GOT3 (cell line): Measurements from ENCODE around the gene MTG1.
"Not testable (repeated sequence)": the region's sequence is repeated elsewhere in the genome, so short reads cannot be mapped to it uniquely, and the experiment has no call there.

ENCODE experiments used
- DNase-seq: peaks from one replicate; lab custom pipeline; 2025; ENCODE audit warnings: mixed read lengths; lab: John Stamatoyannopoulos, UW

Gene MTG1

GRCh38 chr10:133378251-133379096, 15.5 kb upstream of the MTG1 start:
- DNase-seq = no peak

DNA sequence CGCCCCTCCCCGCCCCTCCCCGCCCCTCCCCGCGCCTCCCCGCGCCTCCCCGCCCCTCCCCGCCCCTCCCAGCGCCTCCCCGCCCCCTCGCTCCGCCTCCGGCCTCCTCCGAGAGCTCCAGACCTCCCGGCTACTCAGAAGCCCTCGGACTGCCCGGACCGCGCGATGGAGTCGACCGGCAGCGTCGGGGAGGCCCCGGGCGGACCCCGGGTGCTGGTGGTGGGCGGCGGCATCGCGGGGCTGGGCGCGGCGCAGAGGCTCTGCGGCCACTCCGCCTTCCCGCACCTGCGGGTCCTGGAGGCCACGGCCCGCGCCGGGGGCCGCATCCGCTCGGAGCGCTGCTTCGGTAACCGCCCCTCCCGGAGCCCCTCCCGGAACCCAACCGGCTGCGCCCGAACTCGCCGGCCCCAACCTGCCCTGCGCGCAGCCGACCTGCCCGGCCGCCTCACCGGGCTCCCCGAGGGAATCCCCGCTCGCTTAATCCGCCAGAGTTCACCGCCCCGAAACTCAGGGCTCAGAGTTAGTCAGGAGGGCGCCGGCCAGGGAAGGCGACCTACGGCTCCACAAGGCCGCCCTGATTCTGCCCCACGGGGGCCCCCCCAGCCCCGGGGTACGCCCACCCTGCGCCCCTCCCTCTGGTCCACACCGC, 14.7 kb upstream of the MTG1 start, which contains the start of gene PAOX:
PAOX (plus strand) TSS at position 111 of the 649 bp plus-strand sequence; CDS start at position 166, 55 bp downstream.
- no peak for DNase-seq

GRCh38 chr10:133379801-133380666, 13.9 kb upstream of the MTG1 start:
- DNase-seq = no peak

DNA sequence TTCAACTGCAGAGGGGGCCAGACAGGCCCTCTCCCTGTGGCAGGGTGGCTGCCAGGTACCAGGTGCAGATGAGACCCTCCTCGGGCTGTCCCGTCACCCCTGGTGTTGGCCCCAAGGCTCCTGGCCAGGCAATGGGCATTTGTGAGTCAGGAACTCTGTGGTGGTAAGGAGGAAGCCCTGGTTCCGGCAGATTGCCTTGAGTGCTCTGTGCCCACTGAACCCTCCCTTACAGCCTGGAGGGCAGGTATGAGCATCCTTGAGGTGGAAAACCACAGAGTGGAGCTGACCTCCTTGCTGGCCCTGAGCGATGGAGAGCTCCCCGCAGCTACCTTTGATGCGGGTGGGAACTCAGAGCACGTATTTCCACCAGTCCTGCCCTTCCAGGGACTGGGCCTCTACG, 12.9 kb upstream of the MTG1 start:
- no peak for DNase-seq

GRCh38 chr10:133383551-133383950, 10.4 kb upstream of the MTG1 start:
- no peak for DNase-seq

GRCh38 chr10:133384071-133384470, 9.9 kb upstream of the MTG1 start:
- no peak for DNase-seq

- no peak for DNase-seq
Observed at GRCh38 chr10:133385214-133385613, 8.7 kb upstream of the MTG1 start.

GRCh38 chr10:133386951-133387350, 7.0 kb upstream of the MTG1 start:
- not testable (repeated sequence) for DNase-seq

DNA sequence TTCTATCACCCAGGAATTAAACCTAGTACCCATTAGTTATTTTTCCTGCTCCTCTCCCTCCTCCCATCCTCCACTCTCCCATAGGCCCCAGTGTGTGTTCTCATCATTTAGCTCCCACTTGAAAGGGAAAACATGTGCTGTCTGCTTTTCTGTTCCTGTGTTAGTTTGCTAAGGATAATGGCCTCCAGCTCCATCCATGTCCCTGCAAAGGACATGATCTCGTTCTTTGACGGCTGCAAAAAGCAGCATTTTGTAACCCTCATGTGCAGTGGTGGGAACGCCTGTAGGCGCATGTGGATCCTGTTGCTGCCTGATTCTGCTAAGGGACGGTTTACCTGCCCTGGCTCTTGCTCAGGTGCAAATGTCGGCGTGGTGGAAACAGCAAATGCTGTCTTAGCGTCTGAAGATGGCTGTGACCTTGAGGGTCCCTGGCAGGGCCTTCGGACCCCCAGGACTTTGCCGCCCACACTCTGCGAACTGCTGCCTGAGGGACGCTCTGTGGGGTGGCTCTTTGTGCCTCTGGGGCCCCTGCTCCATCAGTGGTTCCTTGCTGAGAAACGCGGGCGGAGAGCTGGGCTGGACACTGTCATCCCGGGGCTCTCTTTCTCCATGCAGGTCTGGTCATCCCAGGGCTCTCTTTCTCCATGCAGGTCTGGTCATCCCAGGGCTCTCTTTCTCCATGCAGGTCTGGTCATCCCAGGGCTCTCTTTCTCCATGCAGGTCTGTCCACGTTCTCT, 5.6 kb upstream of the MTG1 start:
- DNase-seq = no peak

DNA sequence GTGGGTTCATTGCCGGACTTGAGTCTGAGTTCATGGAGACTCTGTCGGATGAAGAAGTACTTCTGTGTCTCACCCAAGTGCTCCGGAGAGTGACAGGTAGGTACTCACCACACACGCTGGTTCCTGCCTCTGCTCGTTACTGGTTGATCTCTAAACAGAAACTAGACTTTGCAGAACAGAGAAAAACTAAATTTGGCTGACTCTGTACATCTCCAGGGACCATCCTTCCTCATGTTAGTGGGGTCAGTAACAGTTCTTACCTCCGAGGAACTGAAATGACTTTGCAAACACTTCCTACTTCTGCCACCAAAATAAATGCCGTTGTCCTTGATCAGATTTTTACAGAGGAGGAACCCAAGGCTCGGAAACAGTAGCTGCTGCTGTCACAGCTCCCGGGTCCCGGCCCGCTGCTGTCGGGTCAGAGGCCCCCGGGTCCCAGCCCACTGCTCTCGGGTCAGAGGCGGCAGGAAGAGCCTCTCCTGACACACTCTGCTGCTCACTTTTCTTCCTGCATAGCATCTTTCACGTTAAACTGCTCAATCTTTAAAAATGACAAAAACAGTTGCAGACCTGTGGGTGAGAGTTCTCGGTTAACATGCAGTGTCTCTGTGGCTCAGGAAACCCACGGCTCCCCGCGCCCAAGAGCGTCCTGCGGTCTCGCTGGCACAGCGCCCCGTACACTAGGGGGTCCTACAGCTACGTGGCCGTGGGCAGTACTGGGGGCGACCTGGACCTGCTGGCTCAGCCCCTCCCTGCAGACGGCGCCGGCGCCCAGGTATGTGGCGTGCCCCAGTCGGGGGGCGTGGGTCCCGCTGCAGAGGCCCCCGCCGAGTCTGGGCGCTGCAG, 4.8 kb upstream of the MTG1 start:
- DNase-seq = no peak

DNA sequence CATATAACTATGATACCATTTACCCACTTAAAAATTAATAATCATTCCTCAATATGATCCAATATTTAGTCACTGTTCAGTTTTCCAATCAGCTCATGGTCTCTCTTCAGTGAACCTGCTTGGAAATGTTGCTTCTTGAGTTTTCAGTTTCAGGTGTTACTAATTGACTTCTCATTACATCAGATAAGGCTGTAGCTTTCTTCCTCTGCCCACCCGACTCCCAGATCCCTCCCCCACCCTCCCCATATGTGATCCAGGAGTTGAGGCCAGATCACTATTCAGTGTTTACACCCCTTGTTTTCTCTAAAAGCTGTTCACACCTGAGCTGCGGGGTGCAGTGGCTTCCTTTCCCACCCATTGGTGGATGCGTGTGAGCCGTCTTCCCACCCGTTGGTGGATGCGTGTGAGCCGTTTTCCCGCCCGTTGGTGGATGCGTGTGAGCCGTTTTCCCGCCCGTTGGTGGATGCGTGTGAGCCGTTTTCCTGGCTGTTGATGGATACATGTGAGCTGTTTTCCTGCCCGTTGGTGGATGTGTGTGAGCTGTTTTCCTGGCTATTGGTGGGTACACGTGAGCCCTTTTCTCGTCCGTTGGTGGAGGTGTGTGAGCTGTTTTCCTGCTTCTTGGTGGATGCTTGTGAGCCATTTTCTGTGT, 3.2 kb upstream of the MTG1 start:
- no peak for DNase-seq

GRCh38 chr10:133391249-133391635, 2.7 kb upstream of the MTG1 start:
- no peak for DNase-seq

DNA sequence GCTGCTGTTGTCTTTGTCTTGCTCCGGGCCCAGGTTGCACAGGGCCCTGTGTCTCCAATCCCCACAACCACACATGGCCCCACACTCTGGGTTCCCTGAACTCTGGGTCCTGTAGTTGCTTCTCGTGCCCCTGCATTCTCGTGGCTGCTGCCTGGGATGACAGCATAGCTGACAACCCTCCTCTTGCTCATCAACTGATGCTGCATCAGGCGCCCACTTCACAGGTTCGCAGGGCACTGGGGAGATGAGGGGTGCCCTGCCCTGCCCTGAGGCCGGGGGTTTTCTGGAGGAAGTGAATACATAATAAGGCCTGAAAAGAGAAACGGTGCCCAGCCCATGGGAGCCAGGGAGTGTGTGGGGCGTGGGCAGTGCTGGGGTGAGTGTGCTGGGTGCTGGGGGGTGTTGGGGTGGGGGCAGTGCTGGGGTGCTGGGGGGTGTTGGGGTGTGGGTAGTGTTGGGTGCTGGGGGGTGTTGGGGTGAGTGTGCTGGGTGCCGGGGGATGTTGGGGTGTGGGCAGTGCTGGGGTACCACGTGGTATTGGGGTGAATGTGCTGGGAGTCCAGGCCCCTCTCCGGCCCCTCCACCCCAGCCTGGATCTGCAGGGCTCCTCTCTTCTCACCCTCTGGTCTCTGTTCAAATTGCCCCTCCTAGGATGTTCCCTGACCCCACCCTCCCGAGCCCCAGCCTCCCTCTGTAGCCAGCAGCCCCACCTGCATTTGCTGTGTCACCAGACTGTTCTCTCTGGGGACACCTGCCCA, 2.0 kb upstream of the MTG1 start:
- no peak for DNase-seq

DNA sequence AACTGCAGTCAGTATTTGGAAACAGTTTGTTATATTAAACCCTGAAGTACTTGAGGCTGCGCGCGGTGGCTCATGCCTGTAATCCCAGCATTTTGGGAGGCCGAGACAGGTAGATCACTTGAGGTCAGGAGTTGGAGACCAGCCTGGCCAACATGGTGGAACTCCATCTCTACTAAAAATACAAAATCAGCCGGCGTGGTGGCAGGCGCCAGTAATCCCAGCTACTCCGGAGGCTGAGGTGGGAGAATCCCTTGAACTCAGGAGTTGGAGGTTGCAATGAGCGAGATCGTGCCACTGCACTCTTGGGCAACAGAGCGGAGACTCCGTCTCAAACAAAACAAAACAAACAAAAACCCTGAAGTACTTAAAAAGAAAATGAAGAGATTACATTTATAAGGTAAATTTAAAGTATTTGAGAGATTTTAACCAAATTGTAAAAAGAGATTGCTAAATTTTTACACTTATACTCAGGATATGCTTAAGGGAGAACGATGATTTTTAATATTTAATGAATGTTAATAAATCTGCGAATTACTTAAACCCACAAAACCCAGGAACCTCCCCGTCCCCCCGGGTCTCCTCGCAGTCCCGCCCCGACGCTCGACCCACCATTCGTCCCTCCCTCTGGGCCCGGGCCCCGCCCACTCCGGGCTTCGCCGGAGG, 425 bp upstream of the MTG1 start:
- no peak for DNase-seq

DNA sequence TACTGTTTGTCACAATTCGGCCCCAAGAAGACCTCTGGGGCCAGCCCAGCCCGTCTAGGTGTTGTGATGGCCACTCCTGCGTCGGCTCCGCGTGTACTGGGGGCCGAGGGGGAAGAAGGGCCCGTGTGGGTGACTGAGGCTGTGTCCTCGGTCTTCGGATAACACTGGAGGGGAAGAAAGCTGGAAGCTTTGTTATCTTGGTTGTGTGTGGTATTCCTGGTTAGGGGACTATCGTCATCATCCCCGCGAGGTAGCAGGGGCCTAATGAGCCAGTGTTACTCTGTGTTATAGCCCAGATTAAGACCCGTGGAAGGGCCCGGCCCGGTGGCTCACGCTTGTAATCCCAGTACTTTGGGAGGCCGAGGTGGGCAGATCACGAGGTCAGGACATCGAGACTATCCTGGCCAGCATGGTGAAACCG, 854 bp downstream of the MTG1 start:
- no peak for DNase-seq

DNA sequence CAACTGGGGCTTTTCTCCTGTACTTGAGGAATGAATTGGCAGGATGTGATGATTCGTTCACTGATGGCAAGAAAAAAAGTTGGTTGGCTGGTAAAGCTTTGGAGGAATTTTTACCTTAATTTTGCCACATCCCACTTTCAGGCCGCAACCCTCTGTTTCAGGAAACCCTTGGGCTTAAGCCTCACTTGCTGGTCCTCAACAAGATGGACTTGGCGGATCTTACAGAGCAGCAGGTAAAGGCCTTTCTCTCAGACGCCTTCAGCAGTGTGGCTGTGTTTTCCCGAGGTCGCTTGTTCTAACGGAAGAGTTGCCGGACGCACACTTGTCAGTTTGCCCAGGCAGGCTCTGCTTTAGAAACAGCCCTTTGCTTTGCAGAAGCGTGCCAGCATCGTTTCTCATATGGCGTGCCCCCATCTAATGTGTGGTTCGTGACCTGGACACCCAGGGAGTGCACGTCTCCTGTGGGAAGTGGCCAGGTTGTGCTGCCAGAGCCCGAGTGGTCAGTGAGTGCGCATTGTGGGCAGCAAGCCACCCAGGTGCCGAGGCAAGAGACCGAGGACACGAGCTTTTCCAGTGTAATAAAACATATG, 2.2 kb downstream of the MTG1 start:
- DNase-seq = no peak

GRCh38 chr10:133397938-133398337, 4.0 kb downstream of the MTG1 start:
- no peak for DNase-seq

- DNase-seq = no peak
Observed at GRCh38 chr10:133399123-133399601, 5.2 kb downstream of the MTG1 start.
